Endothelial cell of umbilical vein (primary cell): ENCODE measurements around the gene ATF5. TPM values are rescaled to one million over a fixed set of nuclear protein-coding genes. Genes with fewer than 3 reads are reported as not detected.

Source experiments
- BruUV-seq: library from RNA; stranded (reverse); fragments of 400-500 nt; replicated peaks from 2 replicates; lab custom pipeline; 2021; lab: Mats Ljungman, UMichigan
- CTCF ChIA-PET: fragments of 300-600, 350-600 bp; sonication (Branson Sonifier 250); formaldehyde crosslinking; loops from one replicate; lab custom pipeline; 2021; ENCODE audit warnings: antibody characterized with exemption, inconsistent platforms; lab: Charles Lee
- POLR2A ChIA-PET: fragments of 300-600, 350-600 bp; sonication (Branson Sonifier 250); formaldehyde crosslinking; loops from one replicate; lab custom pipeline; 2021; ENCODE audit warnings: antibody characterized with exemption, inconsistent platforms; lab: Charles Lee
- DNase-seq: peaks from one replicate; pipeline ENCODE4 v3.0.0-alpha.2; 2011; ENCODE audit warnings: low read depth, low spot score
- FAIRE-seq: peaks from 2 replicates; lab custom pipeline; 2011; peaks lifted over from hg19 to GRCh38; lab: Jason Lieb, UNC
- H2AFZ ChIP-seq: 2 replicates; pipeline ENCODE4 v1.6.0; 2012; ENCODE audit warnings: low read depth, low read length, control low read depth, inconsistent platforms
- H3K27ac ChIP-seq: 2 replicates; pipeline ENCODE4 v1.5.1; 2011; ENCODE audit warnings: low read depth, mild to moderate bottlenecking, control low read depth, low read length, moderate library complexity; ENCODE audit not compliant: insufficient read depth
- H3K27me3 ChIP-seq, 2 experiments: 2 replicates each; pipeline versions ENCODE4 v1.6.0 to v1.6.1; 2011; ENCODE audit warnings: low read length in 2 of 2, mixed read lengths in 1 of 2; ENCODE audit not compliant: control insufficient read depth in 2 of 2, insufficient read depth in 2 of 2
- H3K36me3 ChIP-seq, 2 experiments: 2 replicates in 1 of 2; 3 replicates in 1 of 2; pipeline ENCODE4 v1.5.1; 2011; ENCODE audit warnings: low read length in 2 of 2, mild to moderate bottlenecking in 1 of 2, moderate library complexity in 1 of 2; ENCODE audit not compliant: control insufficient read depth in 2 of 2, insufficient read depth in 2 of 2; ENCODE audit errors: extremely low read depth in 1 of 2
- H3K4me1 ChIP-seq: 3 replicates; pipeline ENCODE4 v1.5.1; 2011; ENCODE audit warnings: mild to moderate bottlenecking, low read length; ENCODE audit not compliant: control insufficient read depth, insufficient read depth; ENCODE audit errors: extremely low read depth
- H3K4me2 ChIP-seq: 2 replicates; pipeline ENCODE4 v1.6.1; 2011; ENCODE audit warnings: low read length, control low read depth, mixed read lengths; ENCODE audit not compliant: insufficient read depth
- H3K4me3 ChIP-seq, 3 experiments: fragments of 200-600 bp in 1 of 3; sonication (generic), shearing (Covaris generic) in 1 of 3; replicated peaks in 1 of 3; 2 replicates each; pipeline ENCODE4 v1.5.1; 2011 to 2016; ENCODE audit warnings: control low read depth in 3 of 3, low read length in 3 of 3, mild to moderate bottlenecking in 2 of 3, inconsistent platforms in 1 of 3, low read depth in 1 of 3, moderate library complexity in 1 of 3; ENCODE audit not compliant: insufficient read depth in 1 of 3
- H3K79me2 ChIP-seq: 2 replicates; pipeline ENCODE4 v1.6.0; 2012; ENCODE audit warnings: low read length, inconsistent platforms; ENCODE audit not compliant: control insufficient read depth, insufficient read depth
- H3K9ac ChIP-seq: replicated peaks from 2 replicates; pipeline ENCODE3; 2011; ENCODE audit warnings: low read length, control low read depth; ENCODE audit not compliant: insufficient read depth; ENCODE audit errors: extremely low read depth
- H3K9me1 ChIP-seq: replicated peaks from 3 replicates; pipeline ENCODE4 v1.6.0; 2011; ENCODE audit warnings: mild to moderate bottlenecking, low read length; ENCODE audit not compliant: control insufficient read depth, insufficient read depth; ENCODE audit errors: extremely low read depth
- H3K9me3 ChIP-seq: replicated peaks from 2 replicates; pipeline ENCODE4 v1.5.1; 2012; ENCODE audit warnings: low read length, inconsistent platforms; ENCODE audit not compliant: control insufficient read depth, insufficient read depth
- H4K20me1 ChIP-seq: replicated peaks from 2 replicates; pipeline ENCODE3; 2011; ENCODE audit warnings: mild to moderate bottlenecking, low read length; ENCODE audit not compliant: control insufficient read depth, insufficient read depth; ENCODE audit errors: extremely low read depth
- MAX ChIP-seq: IDR thresholded peaks from 2 replicates; pipeline ENCODE4 v1.6.1; 2011; ENCODE audit not compliant: insufficient read depth, insufficient read length
- dilution Hi-C: fragments of 300-500 bp; cut with MboI; formaldehyde crosslinking; loops from one replicate; pipeline ENCODE4 v1.15.0; 2019; ENCODE audit warnings: low sequenced_read_pairs; ENCODE audit not compliant: extremely low pct_ligation_motif_present
- intact Hi-C: fragments of 100-400 bp; cut with micrococcal nuclease; formaldehyde crosslinking; loops from one replicate; pipeline ENCODE4 v1.10.0; 2022
- polyA plus RNA-seq, 4 experiments: library from polyadenylated mRNA; depleted of rRNA in 3 of 4; stranded (reverse) in 3 of 4; unstranded in 1 of 4; fragments of >200 nt; gene quantifications; 2 replicates each; pipeline versions ENCODE4 v1.2.1 to v1.2.3, GENCODE V29; 2011 to 2012; ENCODE audit warnings: missing spikeins in 1 of 4
- total RNA-seq: library from RNA; stranded (reverse); gene quantifications from 2 replicates; pipeline ENCODE4 v1.2.3, GENCODE V29; 2021
- TF ChIP-seq, protein P1 (sequence below), 2 donors: IDR thresholded peaks; 1 replicate in 1 of 2; 2 replicates in 1 of 2; pipeline ENCODE4 v1.5.1; 2011; ENCODE audit warnings: low read length in 2 of 2, mild to moderate bottlenecking in 2 of 2, moderate library complexity in 2 of 2, control low read depth in 1 of 2, inconsistent platforms in 1 of 2, low read depth in 1 of 2; ENCODE audit not compliant: insufficient read depth in 1 of 2; ENCODE audit errors: extremely low read depth in 1 of 2

ATF5 gene
- total and polyA plus RNA-seq, 2 donors (not counting 3 experiments of a cell fraction or from before 2014, with no cell fraction given): 23.2 to 46.0 TPM

- H3K9ac ChIP-seq: no peak overlapping the region
- H3K9me1 ChIP-seq: no peaks in the 10 kb centered on the region
These were observed 47.8 kb upstream of the ATF5 start for GRCh38 chr19:49881186-49881585.

More at GRCh38 chr19:49881186-49881585, 47.8 kb upstream of the ATF5 start:
- FAIRE-seq: no peak
- no peaks in the 10 kb centered on the region for H3K9me3 ChIP-seq
- H4K20me1 ChIP-seq: no peaks in the 10 kb centered on the region
- ChIA-PET POLR2A (no interaction called here), CTCF (interaction anchor here (0.9 kb wide), 1 partner anchor 10 kb away, joined by 3 read pairs; no protein-coding TSS in a partner anchor)
- no peak for DNase-seq
- H3K4me1 ChIP-seq: peaks cover 7% of the 10 kb centered on the region
- H3K4me2 ChIP-seq: no peak overlapping the region
- H3K36me3 ChIP-seq: peaks cover 18 to 45% of the 10 kb centered on the region in 2 experiments
- no TSS peak for BruUV-seq
- intact Hi-C loops: no loop called here
- no peaks in the 10 kb centered on the region for H3K27me3 ChIP-seq
- no peak overlapping the region for H3K4me3 ChIP-seq
- H2AFZ ChIP-seq: no peak overlapping the region
- dilution Hi-C loops: no loop called here
- no peak overlapping the region for H3K27ac ChIP-seq
- H3K79me2 ChIP-seq: no peaks in the 10 kb centered on the region
- no peak for TF ChIP-seq MAX
- TF ChIP-seq, protein P1, sequence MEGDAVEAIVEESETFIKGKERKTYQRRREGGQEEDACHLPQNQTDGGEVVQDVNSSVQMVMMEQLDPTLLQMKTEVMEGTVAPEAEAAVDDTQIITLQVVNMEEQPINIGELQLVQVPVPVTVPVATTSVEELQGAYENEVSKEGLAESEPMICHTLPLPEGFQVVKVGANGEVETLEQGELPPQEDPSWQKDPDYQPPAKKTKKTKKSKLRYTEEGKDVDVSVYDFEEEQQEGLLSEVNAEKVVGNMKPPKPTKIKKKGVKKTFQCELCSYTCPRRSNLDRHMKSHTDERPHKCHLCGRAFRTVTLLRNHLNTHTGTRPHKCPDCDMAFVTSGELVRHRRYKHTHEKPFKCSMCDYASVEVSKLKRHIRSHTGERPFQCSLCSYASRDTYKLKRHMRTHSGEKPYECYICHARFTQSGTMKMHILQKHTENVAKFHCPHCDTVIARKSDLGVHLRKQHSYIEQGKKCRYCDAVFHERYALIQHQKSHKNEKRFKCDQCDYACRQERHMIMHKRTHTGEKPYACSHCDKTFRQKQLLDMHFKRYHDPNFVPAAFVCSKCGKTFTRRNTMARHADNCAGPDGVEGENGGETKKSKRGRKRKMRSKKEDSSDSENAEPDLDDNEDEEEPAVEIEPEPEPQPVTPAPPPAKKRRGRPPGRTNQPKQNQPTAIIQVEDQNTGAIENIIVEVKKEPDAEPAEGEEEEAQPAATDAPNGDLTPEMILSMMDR (IDR thresholded peaks at IDR 0.05; ENCODE audit: extremely low read depth in 1 of 2, insufficient read depth in 1 of 2, low read depth in 1 of 2, low read length in 2 of 2): no peak
